GM23338 (cell line): ENCODE results near the gene TMEM255B. TPM values are rescaled to one million over a fixed set of nuclear protein-coding genes. Genes with fewer than 3 reads are reported as not detected.

Experiments used
- ATAC-seq: fragments of 200-7000 bp; cut with Tn5 transposase; 3 replicates; pipeline ENCODE4 v1.9.1; 2020
- DNase-seq: peaks from one replicate; pipeline ENCODE4 v3.0.0-alpha.2; 2015; ENCODE audit warnings: low spot score
- H2AFZ ChIP-seq: fragments of 200-600 bp; sonication (generic); 2 replicates; pipeline ENCODE4 v1.8.0; 2016; ENCODE audit warnings: antibody characterized with exemption, mild to moderate bottlenecking, moderate library complexity
- H3F3A ChIP-seq: fragments of 200-600 bp; sonication (generic); replicated peaks from 2 replicates; pipeline ENCODE4 v1.8.0; 2017; ENCODE audit warnings: antibody characterized with exemption, mixed run types, low read depth
- H3K27ac ChIP-seq: fragments of 200-600 bp; sonication (generic); 2 replicates; pipeline ENCODE4 v1.6.1; 2016; ENCODE audit warnings: low read depth
- H3K27me3 ChIP-seq: fragments of 200-600 bp; sonication (generic); 2 replicates; pipeline ENCODE4 v1.8.0; 2016; ENCODE audit warnings: mild to moderate bottlenecking, mixed run types, moderate library complexity; ENCODE audit not compliant: insufficient read depth
- H3K36me3 ChIP-seq: fragments of 200-600 bp; sonication (generic); 2 replicates; pipeline ENCODE4 v1.8.0; 2016; ENCODE audit warnings: mild to moderate bottlenecking; ENCODE audit not compliant: insufficient read depth
- H3K4me1 ChIP-seq: fragments of 200-600 bp; sonication (generic); 2 replicates; pipeline ENCODE4 v1.8.0; 2016; ENCODE audit warnings: mild to moderate bottlenecking, moderate library complexity; ENCODE audit not compliant: insufficient read depth
- H3K4me2 ChIP-seq: fragments of 200-600 bp; sonication (generic); 2 replicates; pipeline ENCODE4 v1.7.1; 2017; ENCODE audit warnings: mixed run types
- H3K4me3 ChIP-seq: fragments of 200-600 bp; sonication (generic); 2 replicates; pipeline ENCODE4 v1.6.1; 2016; ENCODE audit warnings: mixed run types
- H3K79me2 ChIP-seq: fragments of 200-600 bp; sonication (generic); replicated peaks from 2 replicates; pipeline ENCODE4 v1.8.0; 2017; ENCODE audit warnings: mild to moderate bottlenecking; ENCODE audit not compliant: insufficient read depth
- H3K9me2 ChIP-seq: fragments of 200-600 bp; sonication (generic); 2 replicates; pipeline ENCODE4 v1.8.0; 2017; ENCODE audit not compliant: insufficient read depth
- H4K20me1 ChIP-seq: fragments of 200-600 bp; sonication (generic); replicated peaks from 2 replicates; pipeline ENCODE4 v1.8.0; 2017; ENCODE audit warnings: mild to moderate bottlenecking; ENCODE audit not compliant: insufficient read depth
- H3K27ac Mint-ChIP-seq: 2 replicates; pipeline ENCODE4 v1.8.0; 2020; ENCODE audit warnings: inconsistent platforms, mild to moderate bottlenecking, moderate library complexity, mixed read lengths
- H3K27me3 Mint-ChIP-seq: 3 replicates; pipeline ENCODE4 v1.8.0; 2022; ENCODE audit warnings: low read depth, mild to moderate bottlenecking, moderate library complexity, mixed read lengths, inconsistent platforms; ENCODE audit not compliant: insufficient read depth, poor library complexity
- H3K36me3 Mint-ChIP-seq: 3 replicates; pipeline ENCODE4 v1.8.0; 2021; ENCODE audit warnings: low read depth, mild to moderate bottlenecking, inconsistent platforms, moderate library complexity, mixed read lengths
- H3K4me1 Mint-ChIP-seq: 3 replicates; pipeline ENCODE4 v1.8.0; 2020; ENCODE audit warnings: mild to moderate bottlenecking, inconsistent platforms, mixed read lengths
- H3K4me3 Mint-ChIP-seq: 3 replicates; pipeline ENCODE4 v1.8.0; 2021; ENCODE audit warnings: moderate library complexity, mild to moderate bottlenecking, inconsistent platforms, mixed read lengths
- H3K9me3 Mint-ChIP-seq: 3 replicates; pipeline ENCODE4 v1.8.0; 2020; ENCODE audit warnings: moderate library complexity, mild to moderate bottlenecking, inconsistent platforms, mixed read lengths
- CREB1 ChIP-seq: fragments of 250-450 bp; sonication (Bioruptor Pico); IDR thresholded peaks from 2 replicates; pipeline ENCODE4 v1.5.0; 2020; ENCODE audit warnings: low read depth, mild to moderate bottlenecking, moderate library complexity
- CTCF ChIP-seq, 2 experiments: fragments of 200-600 bp in 1 of 2; sonication (generic) in 1 of 2; conservative IDR thresholded peaks; 2 replicates each; pipeline versions ENCODE4 v1.5.1 to v1.6.1; 2016 to 2017; ENCODE audit warnings: antibody characterized with exemption in 2 of 2, low read depth in 2 of 2, mild to moderate bottlenecking in 2 of 2, moderate library complexity in 1 of 2
- EZH2 ChIP-seq: fragments of 200-600 bp; sonication (generic); IDR thresholded peaks from one replicate; pipeline ENCODE4 v1.8.0; 2017; ENCODE audit warnings: antibody characterized with exemption, mild to moderate bottlenecking, low read depth; ENCODE audit not compliant: unreplicated experiment
- EZH2phosphoT487 ChIP-seq: fragments of 200-600 bp; sonication (generic); IDR thresholded peaks from one replicate; pipeline ENCODE4 v1.8.1; 2018; ENCODE audit warnings: antibody characterized with exemption; ENCODE audit not compliant: unreplicated experiment
- JUNB ChIP-seq: IDR thresholded peaks from one replicate; pipeline ENCODE4 v1.6.1; 2016; ENCODE audit warnings: antibody characterized with exemption; ENCODE audit not compliant: unreplicated experiment
- REST ChIP-seq: IDR thresholded peaks from one replicate; pipeline ENCODE4 v1.6.1; 2018; ENCODE audit warnings: antibody characterized with exemption; ENCODE audit not compliant: unreplicated experiment
- STAT1 ChIP-seq: IDR thresholded peaks from one replicate; pipeline ENCODE4 v1.6.1; 2016; ENCODE audit warnings: antibody characterized with exemption; ENCODE audit not compliant: unreplicated experiment
- ZNF114 ChIP-seq: fragments of 250-450 bp; sonication (Bioruptor Pico); IDR thresholded peaks from 2 replicates; pipeline ENCODE4 v1.5.0; 2020; ENCODE audit warnings: mild to moderate bottlenecking, moderate library complexity
- ZNF331 ChIP-seq: fragments of 250-450 bp; sonication (Bioruptor Pico); IDR thresholded peaks from 2 replicates; pipeline ENCODE4 v1.5.0; 2020; ENCODE audit warnings: low read depth, mild to moderate bottlenecking, moderate library complexity
- polyA plus RNA-seq: library from polyadenylated mRNA; unstranded; fragments of >200 nt; fragmentation: Nextera tagmentation; extraction: Ambion mirVana; gene quantifications from 2 replicates; pipeline ENCODE4 v1.2.1, GENCODE V29; 2016
- total RNA-seq: library from RNA; depleted of rRNA; stranded (reverse); fragments of >200 nt; shearing (Covaris generic); gene quantifications from 2 replicates; pipeline ENCODE4 v1.2.3, GENCODE V29; 2014
- TF ChIP-seq, protein P1 (sequence below): IDR thresholded peaks from 2 replicates; pipeline ENCODE4 v1.6.1; 2016; ENCODE audit warnings: antibody characterized with exemption
- TF ChIP-seq, protein P2 (sequence below): fragments of 250-450 bp; sonication (Bioruptor Pico); IDR thresholded peaks from 2 replicates; pipeline ENCODE4 v1.5.0; 2020; ENCODE audit warnings: mild to moderate bottlenecking, moderate library complexity

The TMEM255B gene
- total and polyA plus RNA-seq, 2 experiments from 2014 or later, result 0.69 to 4.4 TPM

GRCh38 chr13:113754242-113754641 is 4.8 kb upstream of the TMEM255B start:
- H3K9me2 ChIP-seq, result peaks cover 4% of the 10 kb centered on the region; the same call in 1 of the 2 replicates
- H3K27ac ChIP-seq, result no peak overlapping the region
- ATAC-seq (no peak), DNase-seq (no peak)
- Mint-ChIP-seq H3K4me3 (no peak overlapping the region), H3K27ac (no peak overlapping the region), H3K36me3 (peaks cover 14% of the 10 kb centered on the region; the same call in 2 of the 3 replicates), H3K4me1 (peaks cover 7% of the 10 kb centered on the region; the same call in 2 of the 3 replicates), H3K9me3 (peaks cover 18% of the 10 kb centered on the region), H3K27me3 (peaks cover 18% of the 10 kb centered on the region)
- no peaks in the 10 kb centered on the region for H3K36me3 ChIP-seq
- H4K20me1 ChIP-seq, result no peaks in the 10 kb centered on the region
- H3K4me3 ChIP-seq, result no peak overlapping the region
- H2AFZ ChIP-seq, result no peak overlapping the region
- peaks cover 29% of the 10 kb centered on the region for H3F3A ChIP-seq
- no peaks in the 10 kb centered on the region for H3K79me2 ChIP-seq
- H3K4me2 ChIP-seq, result no peak overlapping the region
- peaks cover 8% of the 10 kb centered on the region; the same call in 1 of the 2 replicates for H3K4me1 ChIP-seq
- peaks cover 15% of the 10 kb centered on the region; the same call in 1 of the 2 replicates for H3K27me3 ChIP-seq
- TF ChIP-seq EZH2phosphoT487 (no peak), ZNF331 (CRISPR knock-in tag) (no peak), ZNF114 (CRISPR knock-in tag) (no peak), EZH2 (no peak), REST (no peak), STAT1 (no peak), JUNB (no peak), CREB1 (CRISPR knock-in tag) (no peak), CTCF (conservative IDR thresholded peaks at IDR 0.05; ENCODE audit: low read depth in 2 of 2) (no peak)
- TF ChIP-seq, protein P1, sequence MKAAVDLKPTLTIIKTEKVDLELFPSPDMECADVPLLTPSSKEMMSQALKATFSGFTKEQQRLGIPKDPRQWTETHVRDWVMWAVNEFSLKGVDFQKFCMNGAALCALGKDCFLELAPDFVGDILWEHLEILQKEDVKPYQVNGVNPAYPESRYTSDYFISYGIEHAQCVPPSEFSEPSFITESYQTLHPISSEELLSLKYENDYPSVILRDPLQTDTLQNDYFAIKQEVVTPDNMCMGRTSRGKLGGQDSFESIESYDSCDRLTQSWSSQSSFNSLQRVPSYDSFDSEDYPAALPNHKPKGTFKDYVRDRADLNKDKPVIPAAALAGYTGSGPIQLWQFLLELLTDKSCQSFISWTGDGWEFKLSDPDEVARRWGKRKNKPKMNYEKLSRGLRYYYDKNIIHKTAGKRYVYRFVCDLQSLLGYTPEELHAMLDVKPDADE, result no peak
- TF ChIP-seq, protein P2, sequence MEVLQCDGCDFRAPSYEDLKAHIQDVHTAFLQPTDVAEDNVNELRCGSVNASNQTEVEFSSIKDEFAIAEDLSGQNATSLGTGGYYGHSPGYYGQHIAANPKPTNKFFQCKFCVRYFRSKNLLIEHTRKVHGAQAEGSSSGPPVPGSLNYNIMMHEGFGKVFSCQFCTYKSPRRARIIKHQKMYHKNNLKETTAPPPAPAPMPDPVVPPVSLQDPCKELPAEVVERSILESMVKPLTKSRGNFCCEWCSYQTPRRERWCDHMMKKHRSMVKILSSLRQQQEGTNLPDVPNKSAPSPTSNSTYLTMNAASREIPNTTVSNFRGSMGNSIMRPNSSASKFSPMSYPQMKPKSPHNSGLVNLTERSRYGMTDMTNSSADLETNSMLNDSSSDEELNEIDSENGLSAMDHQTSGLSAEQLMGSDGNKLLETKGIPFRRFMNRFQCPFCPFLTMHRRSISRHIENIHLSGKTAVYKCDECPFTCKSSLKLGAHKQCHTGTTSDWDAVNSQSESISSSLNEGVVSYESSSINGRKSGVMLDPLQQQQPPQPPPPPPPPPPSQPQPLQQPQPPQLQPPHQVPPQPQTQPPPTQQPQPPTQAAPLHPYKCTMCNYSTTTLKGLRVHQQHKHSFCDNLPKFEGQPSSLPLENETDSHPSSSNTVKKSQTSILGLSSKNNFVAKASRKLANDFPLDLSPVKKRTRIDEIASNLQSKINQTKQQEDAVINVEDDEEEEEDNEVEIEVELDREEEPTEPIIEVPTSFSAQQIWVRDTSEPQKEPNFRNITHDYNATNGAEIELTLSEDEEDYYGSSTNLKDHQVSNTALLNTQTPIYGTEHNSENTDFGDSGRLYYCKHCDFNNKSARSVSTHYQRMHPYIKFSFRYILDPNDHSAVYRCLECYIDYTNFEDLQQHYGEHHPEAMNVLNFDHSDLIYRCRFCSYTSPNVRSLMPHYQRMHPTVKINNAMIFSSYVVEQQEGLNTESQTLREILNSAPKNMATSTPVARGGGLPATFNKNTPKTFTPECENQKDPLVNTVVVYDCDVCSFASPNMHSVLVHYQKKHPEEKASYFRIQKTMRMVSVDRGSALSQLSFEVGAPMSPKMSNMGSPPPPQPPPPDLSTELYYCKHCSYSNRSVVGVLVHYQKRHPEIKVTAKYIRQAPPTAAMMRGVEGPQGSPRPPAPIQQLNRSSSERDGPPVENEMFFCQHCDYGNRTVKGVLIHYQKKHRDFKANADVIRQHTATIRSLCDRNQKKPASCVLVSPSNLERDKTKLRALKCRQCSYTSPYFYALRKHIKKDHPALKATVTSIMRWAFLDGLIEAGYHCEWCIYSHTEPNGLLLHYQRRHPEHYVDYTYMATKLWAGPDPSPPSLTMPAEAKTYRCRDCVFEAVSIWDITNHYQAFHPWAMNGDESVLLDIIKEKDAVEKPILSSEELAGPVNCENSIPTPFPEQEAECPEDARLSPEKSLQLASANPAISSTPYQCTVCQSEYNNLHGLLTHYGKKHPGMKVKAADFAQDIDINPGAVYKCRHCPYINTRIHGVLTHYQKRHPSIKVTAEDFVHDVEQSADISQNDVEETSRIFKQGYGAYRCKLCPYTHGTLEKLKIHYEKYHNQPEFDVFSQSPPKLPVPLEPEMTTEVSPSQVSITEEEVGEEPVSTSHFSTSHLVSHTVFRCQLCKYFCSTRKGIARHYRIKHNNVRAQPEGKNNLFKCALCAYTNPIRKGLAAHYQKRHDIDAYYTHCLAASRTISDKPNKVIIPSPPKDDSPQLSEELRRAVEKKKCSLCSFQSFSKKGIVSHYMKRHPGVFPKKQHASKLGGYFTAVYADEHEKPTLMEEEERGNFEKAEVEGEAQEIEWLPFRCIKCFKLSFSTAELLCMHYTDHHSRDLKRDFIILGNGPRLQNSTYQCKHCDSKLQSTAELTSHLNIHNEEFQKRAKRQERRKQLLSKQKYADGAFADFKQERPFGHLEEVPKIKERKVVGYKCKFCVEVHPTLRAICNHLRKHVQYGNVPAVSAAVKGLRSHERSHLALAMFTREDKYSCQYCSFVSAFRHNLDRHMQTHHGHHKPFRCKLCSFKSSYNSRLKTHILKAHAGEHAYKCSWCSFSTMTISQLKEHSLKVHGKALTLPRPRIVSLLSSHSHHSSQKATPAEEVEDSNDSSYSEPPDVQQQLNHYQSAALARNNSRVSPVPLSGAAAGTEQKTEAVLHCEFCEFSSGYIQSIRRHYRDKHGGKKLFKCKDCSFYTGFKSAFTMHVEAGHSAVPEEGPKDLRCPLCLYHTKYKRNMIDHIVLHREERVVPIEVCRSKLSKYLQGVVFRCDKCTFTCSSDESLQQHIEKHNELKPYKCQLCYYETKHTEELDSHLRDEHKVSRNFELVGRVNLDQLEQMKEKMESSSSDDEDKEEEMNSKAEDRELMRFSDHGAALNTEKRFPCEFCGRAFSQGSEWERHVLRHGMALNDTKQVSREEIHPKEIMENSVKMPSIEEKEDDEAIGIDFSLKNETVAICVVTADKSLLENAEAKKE (CRISPR knock-in tag), result no peak
